Calu3 (cell line): ENCODE data around the gene PHLDA3. TPM values are rescaled to one million over a fixed set of nuclear protein-coding genes. Genes with fewer than 3 reads are reported as not detected.

Experiments used
- BruUV-seq: library from RNA; stranded (reverse); fragments of 400-500 nt; replicated peaks from 2 replicates; lab custom pipeline; 2021; lab: Mats Ljungman, UMichigan
- CTCF ChIA-PET: fragments of 300-600 bp; sonication (Branson Sonifier 250); formaldehyde crosslinking; loops from one replicate; lab custom pipeline; 2022; ENCODE audit warnings: antibody characterized with exemption; lab: Charles Lee
- DNase-seq: peaks from one replicate; pipeline ENCODE4 v3.0.0; 2022
- H3K27ac Mint-ChIP-seq: one replicate; pipeline ENCODE4 v1.8.0; 2022; ENCODE audit warnings: mixed read lengths; ENCODE audit not compliant: unreplicated experiment
- H3K27me3 Mint-ChIP-seq: one replicate; pipeline ENCODE4 v1.8.0; 2022; ENCODE audit warnings: mixed read lengths; ENCODE audit not compliant: unreplicated experiment
- H3K36me3 Mint-ChIP-seq: one replicate; pipeline ENCODE4 v1.8.0; 2022; ENCODE audit warnings: mild to moderate bottlenecking, moderate library complexity, mixed read lengths; ENCODE audit not compliant: insufficient read depth, unreplicated experiment
- H3K4me1 Mint-ChIP-seq: one replicate; pipeline ENCODE4 v1.8.0; 2022; ENCODE audit warnings: mild to moderate bottlenecking, low read depth, mixed read lengths; ENCODE audit not compliant: unreplicated experiment
- H3K4me3 Mint-ChIP-seq: one replicate; pipeline ENCODE4 v1.8.0; 2022; ENCODE audit warnings: mild to moderate bottlenecking, low read depth, moderate library complexity, mixed read lengths; ENCODE audit not compliant: unreplicated experiment
- H3K9me3 Mint-ChIP-seq: one replicate; pipeline ENCODE4 v1.8.0; 2022; ENCODE audit warnings: low read depth, mixed read lengths; ENCODE audit not compliant: unreplicated experiment
- CTCF ChIP-seq: fragments of 200-600 bp; IDR thresholded peaks from one replicate; pipeline ENCODE4 v1.8.0; 2022; ENCODE audit warnings: antibody characterized with exemption; ENCODE audit not compliant: unreplicated experiment
- intact Hi-C: fragments of 100-400 bp; cut with micrococcal nuclease; formaldehyde crosslinking; loops from one replicate; pipeline ENCODE4 v1.10.0; 2022; ENCODE audit not compliant: unreplicated experiment
- total RNA-seq: library from RNA; stranded (reverse); gene quantifications from 2 replicates; pipeline ENCODE4 v1.2.3, GENCODE V29; 2022

The PHLDA3 gene
- total RNA-seq, 1 experiment from 2014 or later: 31.1 TPM

GRCh38 chr1:201421041-201421440 lies 47.9 kb downstream of the PHLDA3 start:
- Mint-ChIP-seq H3K36me3 (no peaks in the 10 kb centered on the region), H3K4me1 (no peaks in the 10 kb centered on the region), H3K27ac (no peak overlapping the region), H3K27me3 (peaks cover 46% of the 10 kb centered on the region), H3K4me3 (no peak overlapping the region), H3K9me3 (no peaks in the 10 kb centered on the region)
- DNase-seq: no peak
- BruUV-seq: no TSS peak
- TF ChIP-seq CTCF: no peak
- CTCF ChIA-PET: no interaction called here
- intact Hi-C loops: no loop called here

- Mint-ChIP-seq H3K4me1 (no peaks in the 10 kb centered on the region), H3K27me3 (peaks cover 48% of the 10 kb centered on the region), H3K4me3 (no peak overlapping the region), H3K27ac (no peak overlapping the region), H3K36me3 (no peaks in the 10 kb centered on the region), H3K9me3 (no peaks in the 10 kb centered on the region)
- no TSS peak for BruUV-seq
- TF ChIP-seq CTCF: no peak
- CTCF ChIA-PET: no interaction called here
- DNase-seq: no peak
- intact Hi-C loops: no loop called here
These were observed 48.4 kb downstream of the PHLDA3 start for GRCh38 chr1:201420608-201421002.

- no peaks in the 10 kb centered on the region for H3K9me3 Mint-ChIP-seq
- no peaks in the 10 kb centered on the region for H3K36me3 Mint-ChIP-seq
- no peak for TF ChIP-seq CTCF
- DNase-seq: no peak
- H3K27me3 Mint-ChIP-seq: peaks cover 48% of the 10 kb centered on the region
- no peak overlapping the region for H3K27ac Mint-ChIP-seq
- no peak overlapping the region for H3K4me3 Mint-ChIP-seq
- intact Hi-C loops: no loop called here
- BruUV-seq: no TSS peak
- H3K4me1 Mint-ChIP-seq: no peaks in the 10 kb centered on the region
- CTCF ChIA-PET: no interaction called here
These were observed 49.0 kb downstream of the PHLDA3 start for GRCh38 chr1:201419746-201420607.

GRCh38 chr1:201419256-201419655 lies 49.7 kb downstream of the PHLDA3 start:
- Mint-ChIP-seq H3K27me3 (peaks cover 48% of the 10 kb centered on the region), H3K4me1 (no peaks in the 10 kb centered on the region), H3K9me3 (no peaks in the 10 kb centered on the region), H3K27ac (no peak overlapping the region), H3K36me3 (no peaks in the 10 kb centered on the region), H3K4me3 (no peak overlapping the region)
- CTCF ChIA-PET: no interaction called here
- no peak for DNase-seq
- TF ChIP-seq CTCF: no peak
- intact Hi-C loops: no loop called here
- no TSS peak for BruUV-seq
